T-cell (primary cell): ENCODE measurements around the gene MTARC2. TPM values are rescaled to one million over a fixed set of nuclear protein-coding genes. Genes with fewer than 3 reads are reported as not detected.
A peak's percentile ranks its signal among the peaks of the same experiment; 100 is the strongest.

Source experiments
- ATAC-seq, 4 experiments: fragments of 200-7000 bp in 3 of 4; fragments of 150-1000 bp in 1 of 4; cut with Tn5 transposase; replicated peaks in 1 of 4; 1 replicate in 3 of 4; 2 replicates in 1 of 4; pipeline ENCODE4 v1.10.0; 2021; ENCODE audit warnings: moderate library complexity in 3 of 4, mild to moderate bottlenecking in 2 of 4, moderate number of reproducible peaks in 1 of 4
- CTCF ChIA-PET, 2 donors: fragments of 300-600 bp; sonication (Branson Sonifier 250); formaldehyde crosslinking; loops; one replicate each; lab custom pipeline; 2022; ENCODE audit warnings: antibody characterized with exemption in 2 of 2; lab: Charles Lee
- POLR2A ChIA-PET, 2 donors: fragments of 300-600 bp; sonication (Branson Sonifier 250); formaldehyde crosslinking; loops; one replicate each; lab custom pipeline; 2022; ENCODE audit warnings: antibody characterized with exemption in 2 of 2; lab: Charles Lee
- DNase-seq, 35 experiments: peaks; one replicate each; pipeline versions ENCODE4 v3.0.0 to v3.0.0-alpha.2; 2013 to 2023
- H3K27ac ChIP-seq: one replicate; pipeline ENCODE4 v1.5.1; 2013; ENCODE audit warnings: low read length
- H3K27me3 ChIP-seq, 2 experiments: replicated peaks in 1 of 2; 1 replicate in 1 of 2; 2 replicates in 1 of 2; pipeline versions ENCODE4 v1.6.1 to v1.7.0; 2013; ENCODE audit warnings: low read length in 1 of 2, mixed read lengths in 1 of 2; ENCODE audit not compliant: control insufficient read depth in 2 of 2, insufficient read depth in 2 of 2; ENCODE audit errors: extremely low read depth in 1 of 2
- H3K36me3 ChIP-seq, 2 donors: 1 replicate in 1 of 2; 2 replicates in 1 of 2; pipeline versions ENCODE4 v1.6.1 to v1.7.0; 2013; ENCODE audit warnings: low read length in 1 of 2; ENCODE audit not compliant: control insufficient read depth in 2 of 2, insufficient read depth in 1 of 2; ENCODE audit errors: extremely low read depth in 1 of 2
- H3K4me1 ChIP-seq, 2 experiments: 1 replicate in 1 of 2; 2 replicates in 1 of 2; pipeline versions ENCODE4 v1.6.1 to v1.7.0; 2013; ENCODE audit warnings: low read length in 2 of 2, mixed read lengths in 1 of 2; ENCODE audit not compliant: insufficient read depth in 2 of 2, control insufficient read depth in 1 of 2; ENCODE audit errors: extremely low read depth in 1 of 2
- H3K4me3 ChIP-seq, 2 donors: 1 replicate in 1 of 2; 2 replicates in 1 of 2; pipeline versions ENCODE4 v1.5.1 to v1.7.0; 2013; ENCODE audit warnings: mild to moderate bottlenecking in 2 of 2, low read length in 1 of 2, moderate library complexity in 1 of 2; ENCODE audit not compliant: control insufficient read depth in 1 of 2; ENCODE audit errors: extremely low read depth in 1 of 2
- H3K9me3 ChIP-seq: 2 replicates; pipeline ENCODE4 v1.7.0; 2013
- H3K27ac Mint-ChIP-seq, 2 donors: one replicate each; pipeline ENCODE4 v1.8.0; 2020 to 2021; ENCODE audit warnings: mild to moderate bottlenecking in 2 of 2, mixed read lengths in 2 of 2
- H3K27me3 Mint-ChIP-seq, 2 donors: one replicate each; pipeline ENCODE4 v1.8.0; 2021 to 2022; ENCODE audit warnings: mixed read lengths in 2 of 2
- H3K36me3 Mint-ChIP-seq: one replicate; pipeline ENCODE4 v1.8.0; 2021; ENCODE audit warnings: mixed read lengths
- H3K4me1 Mint-ChIP-seq, 3 donors: one replicate each; pipeline ENCODE4 v1.8.0; 2020 to 2022; ENCODE audit warnings: mixed read lengths in 3 of 3, mild to moderate bottlenecking in 1 of 3
- H3K4me3 Mint-ChIP-seq, 3 donors: one replicate each; pipeline ENCODE4 v1.8.0; 2020 to 2022; ENCODE audit warnings: mild to moderate bottlenecking in 3 of 3, mixed read lengths in 3 of 3, moderate library complexity in 3 of 3
- H3K9me3 Mint-ChIP-seq, 3 donors: one replicate each; pipeline ENCODE4 v1.8.0; 2020 to 2022; ENCODE audit warnings: mixed read lengths in 3 of 3
- WGBS: methylation state at CpG from one replicate; pipeline ENCODE4 v1.1.5; 2013; ENCODE audit warnings: missing lambda C conversion rate; ENCODE audit not compliant: insufficient coverage; 5-methylcytosine and 5-hydroxymethylcytosine counted together
- total RNA-seq, 35 experiments: library from RNA in 6 of 35; stranded (reverse) in 6 of 35; fragments of 120-200 nt in 1 of 35; gene quantifications; one replicate each; pipeline versions ENCODE4 v1.2.1 to v1.2.4 and lab custom pipeline; 2013 to 2026

Gene MTARC2
- total RNA-seq, 5 donors from 2014 or later (not counting 1 experiment from before 2014, with no cell fraction given): 0.33 to 0.47 (median 0.41) TPM; not detected in 2

DNA sequence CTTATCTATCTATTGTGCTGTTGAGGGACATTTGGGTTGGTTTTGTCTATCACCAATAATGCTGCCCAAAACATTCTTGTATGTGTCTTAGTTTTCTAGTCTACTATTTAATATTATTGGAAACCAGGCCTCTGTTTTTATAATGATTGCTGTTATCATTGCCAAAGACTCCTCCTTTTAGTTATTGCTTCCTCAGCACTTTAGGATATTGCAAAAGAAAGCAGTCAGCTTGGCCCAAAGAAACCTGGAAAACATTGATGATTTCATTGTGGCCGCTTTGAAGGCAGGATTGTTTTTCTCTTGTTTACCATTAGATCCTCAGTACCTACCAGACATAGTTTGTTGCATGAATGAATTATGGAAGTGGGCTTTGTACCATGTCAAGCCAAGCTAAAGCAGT, 20.6 kb upstream of the MTARC2 start:
- Mint-ChIP-seq H3K36me3 (no peaks in the 10 kb centered on the region), H3K4me1 (peaks cover 0 to 8% (median 4%) of the 10 kb centered on the region in 3 donors), H3K4me3 (no peak overlapping the region), H3K27ac (no peak overlapping the region), H3K27me3 (peaks cover 0 to 6% of the 10 kb centered on the region in 2 donors), H3K9me3 (no peaks in the 10 kb centered on the region)
- no peak for DNase-seq
- no peak overlapping the region for H3K4me3 ChIP-seq
- H3K4me1 ChIP-seq: peaks cover 0 to 1% of the 10 kb centered on the region in 2 experiments
- ChIA-PET POLR2A (no interaction called here), CTCF (interaction anchor here in 1 of 2 donors (1.1 kb wide), 1 partner anchor 10 kb away, joined by 3 read pairs; no protein-coding TSS in a partner anchor)
- H3K27ac ChIP-seq: no peak overlapping the region
- WGBS: no CpG with 5 or more reads among the region's 1 CpG
- no peaks in the 10 kb centered on the region for H3K9me3 ChIP-seq
- ATAC-seq: no peak
- H3K36me3 ChIP-seq: no peaks in the 10 kb centered on the region
- no peaks in the 10 kb centered on the region for H3K27me3 ChIP-seq

DNA sequence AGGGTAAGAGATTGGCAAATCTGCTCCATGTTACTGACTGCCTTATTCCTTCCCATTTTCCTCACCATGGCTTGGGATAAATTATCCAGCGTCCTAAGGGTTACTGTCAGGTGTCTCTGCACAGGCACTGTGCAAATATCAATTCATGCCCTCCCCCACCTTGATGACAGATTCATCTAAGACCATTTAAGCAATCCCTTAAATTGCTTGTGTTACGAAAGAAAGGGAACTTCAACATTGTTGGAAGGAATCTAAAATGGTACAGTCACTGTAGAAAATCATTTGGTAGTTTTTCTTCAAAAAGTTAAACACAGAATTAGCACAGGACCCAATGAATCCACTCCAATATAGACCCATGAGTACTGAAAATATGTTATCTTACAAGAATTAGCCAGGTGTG, 17.6 kb upstream of the MTARC2 start:
- H3K4me1 ChIP-seq: peaks cover 3 to 11% of the 10 kb centered on the region in 2 experiments
- ChIA-PET CTCF (no interaction called here), POLR2A (no interaction called here)
- Mint-ChIP-seq H3K9me3 (no peaks in the 10 kb centered on the region), H3K27ac (peak overlapping the region in 1 of 2 donors; percentile 44), H3K27me3 (peaks cover 0 to 6% of the 10 kb centered on the region in 2 donors), H3K4me3 (no peak overlapping the region), H3K36me3 (no peaks in the 10 kb centered on the region), H3K4me1 (peaks cover 0 to 19% (median 16%) of the 10 kb centered on the region in 3 donors)
- no peaks in the 10 kb centered on the region for H3K9me3 ChIP-seq
- no peak overlapping the region for H3K27ac ChIP-seq
- WGBS: 67% methylated on average over 1 of the region's 2 CpGs
- no peaks in the 10 kb centered on the region for H3K36me3 ChIP-seq
- no peak for DNase-seq
- H3K27me3 ChIP-seq: no peaks in the 10 kb centered on the region
- no peak for ATAC-seq
- H3K4me3 ChIP-seq: no peak overlapping the region

DNA sequence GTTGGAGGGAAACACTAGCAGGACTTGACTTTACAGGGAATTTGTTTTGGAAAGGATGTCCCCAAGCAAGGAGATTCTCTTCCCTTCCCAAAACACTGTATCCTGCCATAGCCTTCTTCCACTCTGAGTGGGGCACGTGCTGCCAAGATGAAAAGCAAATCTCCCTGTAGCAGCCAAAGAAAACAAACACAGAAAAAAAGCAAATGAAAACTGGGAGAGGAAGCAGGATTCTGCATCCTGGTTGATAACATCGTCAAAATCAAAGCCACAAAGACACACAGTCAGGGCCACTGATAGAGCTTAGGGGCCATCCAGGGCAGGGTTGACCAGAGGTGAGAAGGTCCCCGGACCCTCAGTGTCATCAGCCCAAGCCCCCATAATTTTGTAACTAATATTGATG, 16.0 kb upstream of the MTARC2 start:
- Histone ChIP-seq H3K36me3 (no peaks in the 10 kb centered on the region), H3K27me3 (no peaks in the 10 kb centered on the region), H3K9me3 (no peaks in the 10 kb centered on the region), H3K4me1 (peaks cover 3 to 11% of the 10 kb centered on the region in 2 experiments), H3K27ac (no peak overlapping the region), H3K4me3 (no peak overlapping the region)
- H3K27ac Mint-ChIP-seq: peak overlapping the region in 1 of 2 donors; percentile 49
- POLR2A ChIA-PET: no interaction called here
- H3K4me3 Mint-ChIP-seq: no peak overlapping the region
- WGBS: no CpG with 5 or more reads among the region's 3 CpGs
- ATAC-seq (no peak), DNase-seq (no peak)
- CTCF ChIA-PET: no interaction called here
- no peaks in the 10 kb centered on the region for H3K27me3 Mint-ChIP-seq
- peaks cover 0 to 19% (median 16%) of the 10 kb centered on the region in 3 donors for H3K4me1 Mint-ChIP-seq
- no peaks in the 10 kb centered on the region for H3K36me3 Mint-ChIP-seq
- no peaks in the 10 kb centered on the region for H3K9me3 Mint-ChIP-seq

DNA sequence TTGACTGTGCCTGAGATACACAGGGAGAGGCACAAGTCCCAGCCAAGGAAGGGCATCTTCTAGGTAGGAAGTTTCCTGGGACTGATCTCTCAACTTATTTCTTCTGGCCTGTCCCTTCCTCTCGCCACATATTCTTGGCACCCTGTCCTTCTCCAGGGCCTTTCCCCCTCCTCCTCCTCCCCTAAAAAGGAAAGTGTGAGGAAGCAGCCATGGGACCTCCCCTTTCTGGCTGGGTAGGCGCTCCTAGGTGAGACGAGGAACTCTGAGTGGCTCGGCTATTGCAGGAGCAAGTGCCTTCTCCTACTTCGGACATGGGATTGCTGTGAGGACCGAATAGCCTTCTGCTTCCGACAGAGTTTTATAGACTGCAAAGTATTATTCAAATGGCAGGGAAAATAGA, 15.5 kb upstream of the MTARC2 start:
- Mint-ChIP-seq H3K4me1 (peaks cover 0 to 19% (median 16%) of the 10 kb centered on the region in 3 donors), H3K27me3 (no peaks in the 10 kb centered on the region), H3K9me3 (no peaks in the 10 kb centered on the region), H3K27ac (no peak overlapping the region), H3K4me3 (peak overlapping the region in 1 of 3 donors; percentile 47), H3K36me3 (no peaks in the 10 kb centered on the region)
- CTCF ChIA-PET: interaction anchor here (0.6 to 2.0 kb wide), 28 partner anchors 9 to 1912 kb away, joined by 3 to 24 read pairs (median 5); partner anchors contain the start of genes BPNT1 (in 1 of the 2) and RAB3GAP2 (in 1 of the 2)
- H3K4me3 ChIP-seq: no peak overlapping the region
- ATAC-seq (no peak), DNase-seq (no peak)
- no peaks in the 10 kb centered on the region for H3K27me3 ChIP-seq
- 100% methylated on average over 3 of the region's 7 CpGs for WGBS
- peaks cover 3 to 11% of the 10 kb centered on the region in 2 experiments for H3K4me1 ChIP-seq
- H3K9me3 ChIP-seq: no peaks in the 10 kb centered on the region
- POLR2A ChIA-PET: interaction anchor here in 1 of 2 donors (0.7 kb wide), 1 partner anchor 673 kb away, joined by 7 read pairs; no protein-coding TSS in a partner anchor
- no peak overlapping the region for H3K27ac ChIP-seq
- H3K36me3 ChIP-seq: no peaks in the 10 kb centered on the region

DNA sequence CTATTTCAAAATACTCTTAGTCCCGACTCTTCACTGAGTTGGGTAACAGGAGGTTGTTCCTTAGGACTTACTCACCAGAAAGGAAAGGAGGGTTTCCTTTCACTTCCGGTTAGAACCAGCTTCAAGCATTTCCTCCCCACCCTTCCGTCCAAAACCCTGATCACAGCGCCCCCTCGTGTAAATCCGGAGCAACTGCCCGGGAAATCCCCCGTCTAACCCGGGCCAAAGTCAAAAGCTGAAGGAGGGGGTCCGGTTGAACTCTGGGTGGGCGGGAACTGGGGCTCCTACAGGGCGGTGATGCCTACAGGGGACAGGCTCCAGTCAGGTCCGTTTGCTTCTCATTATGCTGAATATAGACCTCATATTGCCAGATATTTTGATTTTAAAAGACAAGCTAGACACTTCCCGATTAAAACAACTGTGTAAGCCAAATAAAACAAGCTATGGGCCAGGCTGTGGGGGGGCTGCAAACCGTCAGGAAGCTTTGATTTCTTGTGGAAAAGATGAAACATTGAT, 15.0 kb upstream of the MTARC2 start:
- CTCF ChIA-PET: interaction anchor here (0.6 to 2.0 kb wide), 39 partner anchors 10 to 1911 kb away, joined by 3 to 24 read pairs (median 4); partner anchors contain the start of genes BPNT1 (in 1 of the 2) and RAB3GAP2 (in 1 of the 2)

DNA sequence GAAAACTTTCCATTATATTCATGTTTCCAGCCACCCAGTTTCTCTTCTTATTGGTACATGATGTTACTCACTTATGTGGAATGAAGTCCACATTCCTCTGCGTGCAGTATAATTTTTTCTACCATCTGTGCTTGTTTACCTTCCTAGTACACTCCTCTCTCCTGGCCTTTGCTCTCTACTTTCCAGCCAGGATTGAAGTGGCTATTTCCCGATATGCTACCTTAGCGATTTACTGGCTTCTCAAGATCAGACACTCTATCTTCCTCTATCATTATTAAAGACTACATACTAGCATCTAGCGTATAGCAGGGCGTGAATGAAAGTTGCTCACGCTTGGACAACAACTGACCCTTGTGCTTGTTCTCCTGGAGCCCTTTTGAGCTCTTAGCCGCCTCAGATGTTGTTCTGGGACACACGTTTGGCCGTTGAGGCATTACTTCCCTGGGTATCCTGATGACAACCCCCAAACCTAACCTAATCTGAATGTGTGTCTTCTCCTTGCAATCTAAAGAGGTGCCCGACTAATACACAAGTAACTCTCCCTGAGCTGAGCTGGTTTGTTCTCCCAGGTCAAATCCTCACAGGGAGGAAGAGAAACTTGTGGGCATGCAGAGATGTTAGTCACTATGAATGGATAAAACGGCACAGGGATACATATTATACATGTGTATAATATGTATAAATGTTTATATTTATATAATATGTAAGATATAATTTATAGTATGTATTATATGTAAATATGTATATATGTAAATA, 13.4 kb upstream of the MTARC2 start:
- 89% methylated on average over 9 of the region's 11 CpGs for WGBS
- H3K36me3 Mint-ChIP-seq: no peaks in the 10 kb centered on the region
- Histone ChIP-seq H3K36me3 (no peaks in the 10 kb centered on the region), H3K27me3 (no peaks in the 10 kb centered on the region), H3K27ac (no peak overlapping the region), H3K4me3 (no peak overlapping the region), H3K4me1 (peaks cover 3 to 11% of the 10 kb centered on the region in 2 experiments), H3K9me3 (no peaks in the 10 kb centered on the region)
- POLR2A ChIA-PET: interaction anchor here in 1 of 2 donors (0.6 kb wide), 1 partner anchor 435 kb away, joined by 3 read pairs; no protein-coding TSS in a partner anchor
- DNase-seq (no peak), ATAC-seq (no peak)
- H3K4me1 Mint-ChIP-seq: peaks cover 0 to 19% (median 16%) of the 10 kb centered on the region in 3 donors
- no peaks in the 10 kb centered on the region for H3K9me3 Mint-ChIP-seq
- CTCF ChIA-PET: interaction anchor here (0.6 to 2.0 kb wide), 7 partner anchors 8 to 745 kb away, joined by 3 to 10 read pairs (median 3); no protein-coding TSS in a partner anchor
- no peak overlapping the region for H3K27ac Mint-ChIP-seq
- no peak overlapping the region for H3K4me3 Mint-ChIP-seq
- H3K27me3 Mint-ChIP-seq: no peaks in the 10 kb centered on the region

More for the DNA sequence above, 15.0 kb upstream of the MTARC2 start:
- WGBS: 5% methylated on average over 9 of the region's 15 CpGs
- Histone ChIP-seq H3K36me3 (no peaks in the 10 kb centered on the region), H3K27me3 (no peaks in the 10 kb centered on the region), H3K9me3 (no peaks in the 10 kb centered on the region), H3K27ac (no peak overlapping the region), H3K4me3 (no peak overlapping the region), H3K4me1 (peaks cover 3 to 11% of the 10 kb centered on the region in 2 experiments)
- Mint-ChIP-seq H3K27me3 (no peaks in the 10 kb centered on the region), H3K4me1 (peaks cover 0 to 19% (median 16%) of the 10 kb centered on the region in 3 donors), H3K9me3 (no peaks in the 10 kb centered on the region), H3K36me3 (no peaks in the 10 kb centered on the region), H3K27ac (no peak overlapping the region), H3K4me3 (peak overlapping the region in 2 of 3 donors; percentile 43 to 47)
- DNase-seq (peak; percentile 41 to 81 (median 68)), ATAC-seq (peak; percentile 82 to 90 (median 86))
- POLR2A ChIA-PET: interaction anchor here in 1 of 2 donors (0.7 kb wide), 1 partner anchor 674 kb away, joined by 7 read pairs; no protein-coding TSS in a partner anchor
